HUDEP-2 (cell line): ENCODE measurements around the gene KRTAP9-2.
"Not testable (repeated sequence)": the region's sequence is repeated elsewhere in the genome, so short reads cannot be mapped to it uniquely, and the experiment has no call there.

Experiments
- DNase-seq, 76 experiments: peaks; one replicate each; lab custom pipeline; 2025; ENCODE audit not compliant: unreplicated experiment in 76 of 76; lab: John Stamatoyannopoulos, UW

KRTAP9-2 gene

DNA sequence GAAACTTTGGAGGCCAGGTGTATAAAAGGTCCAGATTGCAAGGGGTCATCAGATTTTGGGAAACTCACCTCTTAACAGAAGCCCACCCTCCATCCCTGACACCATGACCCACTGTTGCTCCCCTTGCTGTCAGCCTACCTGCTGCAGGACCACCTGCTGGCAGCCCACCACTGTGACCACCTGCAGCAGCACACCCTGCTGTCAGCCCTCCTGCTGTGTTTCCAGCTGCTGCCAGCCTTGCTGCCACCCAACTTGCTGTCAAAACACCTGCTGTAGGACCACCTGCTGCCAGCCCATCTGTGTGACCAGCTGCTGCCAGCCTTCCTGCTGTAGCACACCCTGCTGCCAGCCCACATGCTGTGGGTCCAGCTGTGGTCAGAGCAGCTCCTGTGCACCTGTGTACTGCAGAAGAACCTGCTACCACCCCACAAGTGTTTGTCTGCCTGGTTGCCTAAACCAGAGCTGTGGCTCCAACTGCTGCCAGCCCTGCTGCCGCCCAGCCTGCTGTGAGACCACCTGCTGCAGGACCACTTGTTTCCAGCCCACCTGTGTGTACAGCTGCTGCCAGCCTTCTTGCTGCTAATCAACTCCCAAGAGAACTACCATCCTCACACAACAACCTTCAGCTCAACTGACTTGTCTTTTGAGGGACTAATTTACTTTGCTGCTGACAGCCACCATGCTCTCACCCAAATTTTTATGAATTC, 6.1 kb downstream of the KRTAP9-2 start, which contains the start of gene KRTAP9-3:
KRTAP9-3 (plus strand) TSS at position 51 of the 707 bp plus-strand sequence; CDS start at position 104, 53 bp downstream.
- not testable (repeated sequence) for DNase-seq

- DNase-seq: not testable (repeated sequence)
Observed at GRCh38 chr17:41237116-41237515, 10.7 kb downstream of the KRTAP9-2 start.

- DNase-seq: not testable (repeated sequence)
Observed at GRCh38 chr17:41237949-41238437, 11.5 kb downstream of the KRTAP9-2 start, which contains the start of gene KRTAP9-8. Gene KRTAP9-8 (plus strand): TSS chr17:41237999. CDS start chr17:41238052, 53 bp downstream.

DNA sequence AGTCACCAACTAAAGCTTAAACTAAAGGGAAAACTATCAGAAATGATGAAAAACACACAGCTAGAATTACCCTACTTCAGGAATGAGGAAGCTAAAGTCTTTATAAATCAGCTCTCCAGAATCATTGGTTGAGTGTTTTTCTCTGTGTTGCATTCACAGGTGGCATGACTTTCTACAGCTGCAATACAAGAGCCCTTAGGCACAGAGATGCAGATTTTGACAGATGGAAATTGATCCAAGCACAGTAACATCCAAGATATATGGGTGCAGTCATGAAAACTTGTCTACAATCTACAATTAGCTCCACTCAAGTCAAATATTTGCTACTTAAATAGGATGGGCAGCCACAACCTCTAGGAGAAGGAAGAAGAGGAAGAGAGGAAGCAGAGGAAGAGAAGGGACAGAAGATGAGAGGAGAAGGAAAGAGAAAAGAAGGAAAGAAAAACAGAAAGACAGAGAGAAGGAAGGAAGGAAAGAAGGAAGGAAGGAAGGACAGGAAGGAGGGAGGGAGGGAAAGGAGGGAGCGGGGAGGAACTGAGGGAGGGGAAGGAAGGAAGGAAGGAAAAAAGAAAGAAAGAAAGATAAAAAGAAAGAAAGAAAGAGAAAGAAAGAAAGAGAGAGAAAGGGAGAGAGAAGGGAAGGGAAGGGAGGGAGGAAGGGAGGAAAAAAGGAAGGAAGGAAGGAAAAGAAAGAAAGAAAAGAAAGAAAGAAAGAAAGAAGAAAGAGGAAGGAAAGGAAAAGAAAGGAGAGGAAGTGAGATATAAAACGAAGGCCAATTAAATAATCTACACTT, 20.7 kb downstream of the KRTAP9-2 start:
- not testable (repeated sequence) for DNase-seq

DNA sequence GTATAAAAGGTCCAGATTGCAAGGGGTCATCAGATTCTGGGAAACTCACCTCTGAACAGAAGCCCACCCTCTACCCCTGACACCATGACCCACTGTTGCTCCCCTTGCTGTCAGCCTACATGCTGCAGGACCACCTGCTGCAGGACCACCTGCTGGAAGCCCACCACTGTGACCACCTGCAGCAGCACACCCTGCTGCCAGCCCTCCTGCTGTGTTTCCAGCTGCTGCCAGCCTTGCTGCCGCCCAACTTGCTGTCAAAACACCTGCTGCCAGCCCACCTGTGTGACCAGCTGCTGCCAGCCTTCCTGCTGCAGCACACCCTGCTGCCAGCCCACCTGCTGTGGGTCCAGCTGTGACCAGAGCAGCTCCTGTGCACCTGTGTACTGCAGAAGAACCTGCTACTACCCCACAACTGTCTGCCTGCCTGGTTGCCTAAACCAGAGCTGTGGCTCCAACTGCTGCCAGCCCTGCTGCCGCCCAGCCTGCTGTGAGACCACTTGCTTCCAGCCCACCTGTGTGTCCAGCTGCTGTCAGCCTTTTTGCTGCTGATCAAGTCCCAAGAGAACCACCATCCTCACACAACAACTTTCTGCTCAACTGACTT, 23.3 kb downstream of the KRTAP9-2 start, which contains the start of gene KRTAP9-4:
KRTAP9-4 (plus strand) TSS at position 51 of the 604 bp plus-strand sequence; CDS start at position 85, 34 bp downstream.
- not testable (repeated sequence) for DNase-seq

- DNase-seq: no peak
Observed at GRCh38 chr17:41251261-41251660, 24.8 kb downstream of the KRTAP9-2 start.

DNA sequence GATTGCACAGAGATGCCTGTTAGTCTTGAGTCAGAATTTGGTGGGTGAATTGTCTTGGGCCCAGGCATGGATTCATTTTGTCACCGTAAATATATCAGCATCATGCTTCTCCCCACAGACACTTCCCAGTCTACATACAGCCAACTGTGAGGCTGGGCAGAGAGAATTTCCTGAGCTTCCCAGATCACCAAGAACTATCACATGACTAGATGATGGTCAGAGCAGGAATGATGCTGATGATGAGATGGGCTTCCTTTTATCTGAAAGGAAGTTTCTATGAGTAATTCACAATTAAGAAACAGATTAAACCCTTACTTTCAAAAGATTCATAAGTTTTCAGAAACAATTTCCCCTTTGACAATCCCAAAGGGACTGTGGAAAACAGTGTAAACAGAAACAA, 28.4 kb downstream of the KRTAP9-2 start:
- no peak for DNase-seq

DNA sequence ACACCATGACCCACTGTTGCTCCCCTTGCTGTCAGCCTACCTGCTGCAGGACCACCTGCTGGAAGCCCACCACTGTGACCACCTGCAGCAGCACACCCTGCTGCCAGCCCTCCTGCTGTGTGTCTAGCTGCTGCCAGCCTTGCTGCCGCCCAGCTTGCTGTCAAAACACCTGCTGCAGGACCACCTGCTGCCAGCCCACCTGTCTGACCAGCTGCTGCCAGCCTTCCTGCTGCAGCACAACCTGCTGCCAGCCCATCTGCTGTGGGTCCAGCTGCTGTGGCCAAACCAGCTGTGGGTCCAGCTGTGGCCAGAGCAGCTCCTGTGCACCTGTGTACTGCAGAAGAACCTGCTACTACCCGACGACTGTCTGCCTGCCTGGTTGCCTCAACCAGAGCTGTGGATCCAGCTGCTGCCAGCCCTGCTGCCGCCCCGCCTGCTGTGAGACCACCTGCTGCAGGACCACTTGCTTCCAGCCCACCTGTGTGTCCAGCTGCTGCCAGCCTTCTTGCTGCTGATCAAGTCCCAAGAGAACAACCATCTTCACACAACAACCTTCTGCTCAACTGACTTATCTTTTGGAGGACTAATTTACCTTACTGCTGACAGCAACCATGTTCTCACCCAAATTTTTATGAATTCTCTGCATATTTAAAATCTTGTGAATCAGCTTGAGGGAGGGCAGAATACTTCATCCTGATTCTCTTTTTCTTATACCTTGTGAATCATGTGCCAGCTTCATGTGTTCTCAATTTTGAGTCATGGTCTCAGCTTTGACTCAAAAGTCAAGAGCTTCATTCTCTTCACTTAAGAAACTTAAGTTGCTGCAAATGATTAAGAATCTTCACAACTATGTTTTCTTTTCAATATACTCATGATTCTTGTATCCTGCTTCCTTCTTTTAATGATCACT, 29.2 kb downstream of the KRTAP9-2 start, which contains the start of gene KRTAP9-9:
KRTAP9-9 (plus strand) TSS at position 4 of the 910 bp plus-strand sequence.
- not testable (repeated sequence) for DNase-seq

DNA sequence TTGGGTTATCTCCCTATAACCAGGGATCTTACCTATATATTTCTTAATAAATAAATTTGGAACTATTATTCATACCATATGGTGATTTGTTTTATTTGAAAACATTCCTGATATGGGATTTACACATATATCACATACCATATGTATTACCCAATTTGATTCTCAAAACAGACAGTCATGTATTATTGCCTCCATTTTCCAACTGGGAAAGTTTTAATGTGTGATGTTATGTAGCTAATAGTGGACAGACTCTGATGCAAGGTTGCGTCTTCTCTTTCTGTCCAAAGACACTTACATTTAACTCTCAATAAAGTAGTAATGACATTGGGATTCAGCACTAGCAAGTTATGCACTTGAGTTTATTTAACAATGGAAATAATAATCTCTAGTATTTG, 29.8 kb downstream of the KRTAP9-2 start:
- no peak for DNase-seq

- no peak for DNase-seq
Observed at GRCh38 chr17:41258406-41258805, 32.0 kb downstream of the KRTAP9-2 start.

DNA sequence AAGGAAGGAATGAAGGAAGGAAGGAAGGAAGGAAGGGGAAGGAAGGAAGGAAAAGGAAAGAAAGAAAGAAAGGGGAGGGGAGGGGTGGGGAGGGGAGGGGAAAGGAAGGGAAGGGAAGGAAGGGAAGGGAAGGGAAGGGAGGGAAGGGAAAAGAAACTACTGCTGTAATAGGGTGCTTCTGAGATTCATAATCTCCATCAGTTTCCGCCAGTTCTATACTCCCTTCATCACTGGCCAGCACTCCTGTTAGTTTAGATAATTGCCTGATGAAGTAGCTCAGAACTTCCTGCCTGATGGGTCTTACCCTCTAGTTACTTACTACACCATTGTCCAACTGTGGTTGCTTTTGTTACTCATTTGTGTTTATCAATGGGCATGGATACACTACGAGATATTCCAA, 36.8 kb downstream of the KRTAP9-2 start:
- DNase-seq: no peak

DNA sequence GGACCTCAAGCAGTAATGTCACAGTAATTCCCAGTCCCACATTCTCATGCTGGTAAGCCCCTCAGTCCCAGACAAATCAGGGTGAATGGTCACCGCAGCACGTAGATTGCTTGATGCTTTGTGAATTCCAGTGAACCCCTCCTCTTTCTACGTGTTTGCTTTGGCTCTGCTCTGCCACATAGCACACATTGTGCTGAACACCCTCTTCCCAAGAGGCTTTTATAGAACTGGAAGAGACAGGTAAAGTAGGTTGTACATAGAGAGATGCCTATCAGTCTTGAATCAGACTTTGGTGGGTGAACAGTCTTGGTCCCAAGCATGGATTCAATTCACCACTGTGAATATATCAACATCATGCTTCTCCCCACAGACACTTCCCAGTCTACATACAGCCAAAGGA, 38.2 kb downstream of the KRTAP9-2 start:
- no peak for DNase-seq

GRCh38 chr17:41265078-41265477, 38.6 kb downstream of the KRTAP9-2 start, which contains the start of gene KRTAP9-6:
Gene KRTAP9-6 (plus strand): TSS chr17:41265378. CDS start chr17:41265378, 0 bp downstream.
- DNase-seq: no peak

- DNase-seq: no peak
Observed at GRCh38 chr17:41267711-41268110, 41.3 kb downstream of the KRTAP9-2 start.

- not testable (repeated sequence) for DNase-seq
Observed at GRCh38 chr17:41271323-41271722, 44.9 kb downstream of the KRTAP9-2 start.

DNA sequence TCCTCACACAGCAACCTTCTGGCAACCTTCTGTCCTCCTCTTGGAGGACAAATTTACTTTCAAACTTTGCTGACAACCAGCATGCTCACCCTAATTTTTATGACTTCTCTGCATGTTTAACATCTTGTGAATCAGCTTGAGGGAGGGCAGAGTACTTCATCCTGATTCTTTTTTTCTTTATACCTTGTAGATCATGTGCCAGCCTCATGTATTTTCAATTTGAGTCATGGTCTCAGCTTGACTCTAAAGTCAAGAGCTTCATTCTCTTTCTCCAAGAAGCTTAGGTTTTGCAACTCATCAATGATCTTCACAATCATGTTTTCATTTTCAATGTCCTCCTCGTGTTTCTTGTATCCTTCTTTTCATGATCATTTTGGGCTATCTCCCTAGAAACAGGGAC, 45.4 kb downstream of the KRTAP9-2 start:
- DNase-seq: no peak

GRCh38 chr17:41275648-41276190, 49.3 kb downstream of the KRTAP9-2 start, which contains the start of gene KRTAP9-7:
Gene KRTAP9-7 (plus strand): TSS chr17:41275698. CDS start chr17:41275698, 0 bp downstream.
- not testable (repeated sequence) for DNase-seq
